C4-2B (cell line): ENCODE data around the gene CEP170.

Experiments
- ZFX ChIP-seq: fragments of 450-650 bp; IDR thresholded peaks from 2 replicates; pipeline ENCODE4 v1.6.1; 2017
- TF ChIP-seq, protein P1 (sequence below): fragments of 450-650 bp; conservative IDR thresholded peaks from 2 replicates; pipeline ENCODE4 v1.5.1; 2017; ENCODE audit warnings: mild to moderate bottlenecking

DNA sequence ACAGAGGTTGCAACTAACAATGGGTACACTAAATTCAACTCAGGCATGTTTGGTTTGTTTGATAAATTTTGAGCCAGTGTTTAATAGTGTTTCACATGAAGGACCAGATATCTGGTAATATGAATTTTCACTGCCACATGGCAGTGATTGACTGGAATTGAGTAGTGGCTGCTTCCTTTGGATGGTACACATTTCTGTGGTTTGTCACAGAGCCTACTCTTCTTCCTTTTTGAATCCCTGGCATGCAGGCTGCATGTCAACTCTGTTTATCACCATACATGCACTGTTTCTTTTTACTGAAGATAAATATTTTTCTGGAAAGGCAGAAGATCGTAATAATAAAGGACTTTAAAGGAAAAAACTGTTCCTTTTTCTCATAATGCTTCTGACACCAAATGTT, 36.2 kb upstream of the CEP170 start:
- TF ChIP-seq, protein P1, sequence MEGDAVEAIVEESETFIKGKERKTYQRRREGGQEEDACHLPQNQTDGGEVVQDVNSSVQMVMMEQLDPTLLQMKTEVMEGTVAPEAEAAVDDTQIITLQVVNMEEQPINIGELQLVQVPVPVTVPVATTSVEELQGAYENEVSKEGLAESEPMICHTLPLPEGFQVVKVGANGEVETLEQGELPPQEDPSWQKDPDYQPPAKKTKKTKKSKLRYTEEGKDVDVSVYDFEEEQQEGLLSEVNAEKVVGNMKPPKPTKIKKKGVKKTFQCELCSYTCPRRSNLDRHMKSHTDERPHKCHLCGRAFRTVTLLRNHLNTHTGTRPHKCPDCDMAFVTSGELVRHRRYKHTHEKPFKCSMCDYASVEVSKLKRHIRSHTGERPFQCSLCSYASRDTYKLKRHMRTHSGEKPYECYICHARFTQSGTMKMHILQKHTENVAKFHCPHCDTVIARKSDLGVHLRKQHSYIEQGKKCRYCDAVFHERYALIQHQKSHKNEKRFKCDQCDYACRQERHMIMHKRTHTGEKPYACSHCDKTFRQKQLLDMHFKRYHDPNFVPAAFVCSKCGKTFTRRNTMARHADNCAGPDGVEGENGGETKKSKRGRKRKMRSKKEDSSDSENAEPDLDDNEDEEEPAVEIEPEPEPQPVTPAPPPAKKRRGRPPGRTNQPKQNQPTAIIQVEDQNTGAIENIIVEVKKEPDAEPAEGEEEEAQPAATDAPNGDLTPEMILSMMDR, result no peak
- no peak for TF ChIP-seq ZFX
